HG03108 (cell line): ENCODE data around the gene VASH2.
A peak's percentile ranks its signal among the peaks of the same experiment; 100 is the strongest.
"Not testable (repeated sequence)": the region's sequence is repeated elsewhere in the genome, so short reads cannot be mapped to it uniquely, and the experiment has no call there.

Experiments used
- ATAC-seq: cut with Tn5 transposase; IDR thresholded peaks from one replicate; pipeline ENCODE4 v1.9.1; 2021; ENCODE audit warnings: moderate library complexity; ENCODE audit not compliant: unreplicated experiment

VASH2 gene

DNA sequence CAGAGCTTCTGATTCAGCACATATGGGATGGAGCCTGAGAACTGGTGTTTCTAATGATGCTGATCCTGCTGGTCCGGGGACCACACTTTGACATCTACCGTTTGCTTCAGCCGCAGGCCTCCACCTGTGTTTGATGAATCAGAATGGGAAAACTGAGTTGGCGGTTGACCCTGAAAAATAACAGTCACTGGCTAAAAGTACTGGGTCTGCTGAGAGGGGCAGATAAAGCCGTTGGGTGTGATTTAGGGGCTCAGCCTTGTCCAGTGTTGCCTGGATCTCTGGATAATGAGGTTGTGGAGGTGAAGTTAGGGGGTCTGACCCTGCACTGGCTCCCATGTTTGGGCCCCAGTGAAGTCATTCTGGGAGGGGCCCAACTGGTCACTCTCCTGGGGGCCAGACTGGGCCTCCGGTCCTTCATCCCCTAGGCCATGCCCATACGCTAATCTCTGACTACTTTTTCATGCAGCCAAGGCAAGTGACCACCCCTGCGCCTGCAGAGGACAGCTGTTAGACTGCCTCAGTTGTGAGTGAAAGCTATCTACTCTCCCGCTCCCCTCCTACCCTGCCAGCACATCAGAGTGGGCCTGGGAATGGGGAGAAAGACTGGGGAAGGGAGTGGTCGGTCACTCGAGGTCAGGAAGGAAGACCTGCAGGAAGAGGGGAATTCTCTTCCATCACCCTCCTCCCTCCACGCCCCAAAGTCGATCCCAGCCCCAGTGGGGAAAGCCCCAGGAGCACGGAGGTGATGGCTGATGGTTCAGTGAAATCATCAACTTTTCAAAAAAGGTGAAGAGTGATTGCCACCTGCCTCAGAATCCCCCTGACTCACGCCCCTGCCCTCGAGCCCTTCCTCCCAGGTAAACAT lies 27.7 kb downstream of the VASH2 start:
- no peak for ATAC-seq

DNA sequence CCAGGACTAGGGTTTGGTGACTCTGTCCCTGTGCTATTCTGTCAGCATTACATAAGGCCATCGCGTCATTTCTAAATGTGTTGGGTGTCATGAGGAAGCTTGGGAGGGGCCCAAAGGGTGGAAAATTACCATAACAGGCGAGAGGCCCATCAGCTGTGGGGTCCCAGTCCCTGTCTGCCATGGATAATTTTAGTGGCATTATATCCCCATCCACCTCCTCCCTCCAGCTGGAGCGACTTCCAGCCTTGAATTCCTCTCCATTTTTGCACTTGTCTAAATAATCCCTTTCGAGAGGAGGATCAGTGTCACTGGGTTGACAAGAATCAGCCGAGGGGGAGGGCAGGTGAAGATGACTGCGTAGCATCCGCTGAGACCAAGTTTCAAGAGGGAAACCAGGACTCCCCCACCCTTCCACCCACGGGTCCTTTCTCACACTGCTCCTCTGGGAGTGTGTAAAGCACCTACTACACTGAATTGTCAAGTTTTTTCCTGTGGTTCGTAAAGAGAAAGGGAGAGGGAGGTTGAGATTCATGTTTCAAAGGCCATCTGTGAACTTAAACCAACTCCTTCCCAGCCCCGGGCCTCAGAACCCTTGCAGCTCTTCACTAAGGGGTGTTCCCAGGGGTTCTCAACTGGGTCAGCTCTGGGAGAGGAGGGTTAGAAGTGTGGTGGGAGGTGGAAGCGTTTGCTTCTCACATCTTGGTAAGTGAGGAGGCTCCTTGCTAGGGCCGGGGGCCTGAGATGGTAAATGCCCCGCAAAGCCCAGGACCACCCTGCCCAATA lies 29.2 kb downstream of the VASH2 start:
- ATAC-seq = peak; percentile 66

DNA sequence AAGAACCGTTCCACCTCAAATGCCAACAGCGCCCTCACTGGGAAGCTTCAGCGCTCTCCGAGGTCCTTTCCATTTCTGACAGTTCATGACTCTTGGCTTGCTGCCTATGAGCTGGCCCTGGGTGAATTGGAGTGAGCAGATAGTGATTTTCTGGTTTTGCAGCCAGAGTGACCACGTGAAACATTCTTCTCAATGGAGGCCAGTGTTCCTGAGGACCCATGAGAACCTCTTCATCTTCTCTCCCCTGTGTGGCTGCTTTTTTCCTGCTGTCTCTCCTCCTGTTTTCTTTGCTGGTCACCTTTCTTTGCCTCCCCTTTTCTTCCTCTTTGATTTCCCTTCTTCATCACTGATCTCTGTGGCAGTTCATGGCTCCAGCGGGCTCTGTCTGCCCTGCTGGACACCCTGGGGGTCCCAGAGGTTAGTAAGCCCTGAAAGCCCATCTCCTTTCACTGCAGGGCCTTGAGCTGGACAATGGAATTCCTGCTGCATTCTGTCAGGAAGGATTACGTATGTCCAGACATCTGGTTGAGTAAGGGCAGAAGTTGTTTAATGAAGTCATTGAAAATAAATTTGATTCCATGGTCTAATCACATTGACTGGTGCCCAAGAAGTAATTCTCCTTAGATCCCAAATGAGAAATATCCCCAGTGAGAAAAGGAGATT lies 29.9 kb downstream of the VASH2 start:
- ATAC-seq = no peak

DNA sequence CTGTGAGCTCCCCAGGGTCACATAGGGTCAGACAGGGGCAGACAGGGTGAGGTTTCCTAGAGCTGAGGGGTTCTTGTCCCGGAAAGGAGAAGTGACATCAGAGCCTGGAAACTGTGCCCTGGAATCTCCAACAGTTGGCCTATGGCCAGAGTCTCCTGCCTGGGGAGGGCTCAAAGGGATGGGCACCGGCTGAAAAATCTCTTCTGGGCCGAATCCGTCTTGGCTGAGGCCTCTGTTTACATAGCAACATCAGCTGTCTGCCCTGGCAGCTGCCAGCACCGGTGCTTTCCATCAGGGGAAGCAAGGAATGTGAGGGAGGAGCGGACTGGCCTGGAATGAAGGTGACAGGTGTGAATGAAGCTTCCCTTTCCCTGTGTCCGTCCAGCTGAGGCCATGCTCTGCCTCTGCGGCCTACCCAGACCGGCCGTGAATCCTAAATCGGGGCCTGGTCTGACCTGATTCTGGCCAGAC lies 30.7 kb downstream of the VASH2 start:
- no peak for ATAC-seq

DNA sequence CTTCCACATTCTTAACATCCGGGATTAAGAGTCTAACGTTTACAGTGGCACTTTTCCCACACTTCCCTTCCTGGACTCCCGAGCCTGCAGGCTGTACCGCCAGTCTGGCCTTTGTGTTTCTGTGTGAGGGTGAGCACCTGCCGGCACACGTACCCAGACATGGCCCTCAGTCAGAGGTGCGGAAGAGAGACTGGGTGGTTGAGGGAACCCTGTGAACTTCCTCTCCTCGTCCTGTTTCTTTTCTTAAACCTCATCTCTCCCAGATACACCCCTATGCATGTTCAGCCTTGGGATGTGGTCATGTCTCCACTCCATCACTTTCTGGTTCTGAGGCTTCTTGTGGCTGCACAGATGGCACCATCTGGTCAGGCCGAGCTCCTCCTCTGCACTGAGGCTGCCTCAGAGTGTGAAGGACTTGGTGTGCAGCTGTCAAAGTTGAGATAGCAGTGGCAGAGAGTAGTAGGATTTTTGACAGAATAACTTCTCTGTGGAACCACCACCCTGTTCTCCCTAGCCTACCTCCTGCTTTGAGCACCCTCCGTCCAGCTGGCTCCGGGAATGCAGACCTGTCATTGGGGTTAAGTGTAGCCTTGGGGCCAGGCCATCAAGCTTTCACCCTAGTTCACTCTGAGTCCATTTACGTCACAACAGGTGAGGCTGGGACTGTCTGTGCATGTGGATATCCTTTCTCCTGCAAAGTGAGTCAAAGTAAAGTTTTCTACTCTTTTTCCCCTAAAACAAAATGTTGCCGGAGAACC lies 31.4 kb downstream of the VASH2 start:
- ATAC-seq = peak; percentile 48

DNA sequence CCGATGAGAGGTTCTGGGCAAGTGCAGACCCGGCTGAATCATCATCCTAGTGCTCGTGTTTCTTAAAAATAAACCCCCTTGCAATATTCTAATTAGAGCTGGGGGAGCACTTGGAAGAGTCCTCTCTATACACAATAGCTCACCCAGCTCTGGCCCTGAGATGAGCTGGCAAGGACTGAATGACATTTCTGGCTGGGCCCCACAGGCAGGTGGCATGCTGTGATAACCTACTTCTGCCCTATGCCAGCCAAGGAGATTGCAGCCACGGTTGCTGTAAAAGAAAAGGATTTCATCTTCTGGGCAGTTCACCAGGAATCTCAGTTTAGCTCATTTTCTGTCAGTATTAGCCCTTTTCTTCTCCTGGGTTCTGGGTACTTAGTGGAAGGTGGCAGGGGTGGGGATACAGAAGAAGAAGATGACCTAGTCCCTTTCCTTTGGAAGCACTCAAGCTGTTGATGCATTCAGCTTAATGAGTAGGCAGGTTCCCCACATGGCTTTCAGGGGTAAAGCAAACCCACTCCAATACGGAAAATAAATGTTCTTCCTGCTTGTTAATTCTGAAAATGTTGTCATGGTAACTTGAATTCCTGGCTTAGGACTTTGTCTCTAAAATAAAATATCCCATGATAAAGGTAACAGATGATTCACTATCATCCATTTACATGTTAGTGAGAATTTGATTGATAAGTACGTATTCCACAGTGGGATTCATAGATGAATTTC lies 32.2 kb downstream of the VASH2 start:
- ATAC-seq = no peak

DNA sequence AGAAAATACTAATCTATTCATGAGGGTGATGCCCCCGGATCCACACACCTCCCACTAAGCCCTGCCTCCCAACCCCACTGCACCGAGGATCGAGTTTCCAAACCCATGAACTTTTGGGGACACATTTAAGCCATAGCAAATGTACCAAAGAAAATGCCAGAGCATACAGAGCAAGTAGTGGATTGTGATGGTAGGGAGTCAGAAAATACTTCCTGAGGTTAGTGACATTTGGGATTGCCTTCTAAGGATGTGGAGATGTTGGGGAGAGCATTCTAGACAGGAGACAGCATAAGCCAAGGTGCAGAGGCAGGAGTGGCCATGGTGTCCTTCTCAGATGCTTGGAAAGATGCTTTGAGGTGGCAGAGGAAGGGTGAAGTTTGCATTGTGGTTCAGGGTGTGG lies 33.1 kb downstream of the VASH2 start:
- no peak for ATAC-seq

DNA sequence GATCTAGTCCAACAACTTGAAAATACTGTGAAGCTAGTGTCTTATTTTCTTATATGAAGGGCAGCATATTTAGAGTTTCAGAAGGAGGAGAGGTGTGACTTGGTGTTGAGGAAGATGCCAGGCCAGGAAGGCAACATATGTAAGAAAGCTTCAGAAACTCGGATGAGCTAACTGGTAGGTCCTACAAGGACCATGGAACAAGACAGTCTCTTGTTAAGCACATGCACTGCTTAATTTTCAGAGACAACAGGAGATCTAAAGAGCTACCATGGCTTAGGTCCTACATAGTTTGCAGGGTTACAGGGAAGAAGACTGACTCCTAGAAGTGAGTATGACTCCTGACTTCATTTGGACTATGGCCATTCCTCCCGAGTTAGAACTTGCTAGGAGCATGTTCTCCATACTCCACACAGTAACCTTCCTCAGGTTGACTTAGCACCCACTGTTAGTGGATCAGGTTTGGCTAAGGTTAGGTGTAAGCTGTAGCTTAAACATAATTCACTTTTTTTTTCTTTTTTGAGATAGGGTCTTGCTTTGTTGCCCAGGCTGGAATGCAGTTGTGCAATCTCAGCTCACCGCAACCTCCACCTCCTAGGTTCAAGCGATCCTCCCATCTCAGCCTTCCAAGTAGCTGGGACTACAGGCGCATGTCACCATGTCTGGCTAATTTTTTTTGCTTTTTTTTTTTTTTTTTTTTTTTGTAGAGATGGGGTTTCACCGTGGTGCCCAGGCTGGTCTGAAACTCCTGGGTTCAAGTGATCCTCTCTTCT lies 34.4 kb downstream of the VASH2 start:
- no peak for ATAC-seq

DNA sequence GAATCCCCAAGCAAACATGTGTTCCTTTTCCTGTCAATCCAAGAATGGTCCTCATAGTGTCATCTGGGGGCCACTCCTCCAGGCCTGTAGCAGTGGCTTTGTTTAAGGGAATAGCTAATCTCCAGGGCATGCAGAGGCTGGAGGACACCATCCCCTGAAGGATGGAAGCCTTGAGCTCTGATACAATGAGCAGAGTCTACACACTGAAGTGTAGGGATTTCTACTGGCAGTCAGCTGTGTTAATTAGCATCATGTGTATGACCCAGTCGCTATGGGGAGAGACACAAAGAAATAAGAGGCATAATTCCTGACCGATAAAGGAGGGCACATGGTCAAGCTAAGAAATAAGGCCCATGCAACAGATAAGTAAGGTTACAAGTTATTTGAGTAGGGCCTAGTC lies 36.2 kb downstream of the VASH2 start:
- ATAC-seq = no peak

DNA sequence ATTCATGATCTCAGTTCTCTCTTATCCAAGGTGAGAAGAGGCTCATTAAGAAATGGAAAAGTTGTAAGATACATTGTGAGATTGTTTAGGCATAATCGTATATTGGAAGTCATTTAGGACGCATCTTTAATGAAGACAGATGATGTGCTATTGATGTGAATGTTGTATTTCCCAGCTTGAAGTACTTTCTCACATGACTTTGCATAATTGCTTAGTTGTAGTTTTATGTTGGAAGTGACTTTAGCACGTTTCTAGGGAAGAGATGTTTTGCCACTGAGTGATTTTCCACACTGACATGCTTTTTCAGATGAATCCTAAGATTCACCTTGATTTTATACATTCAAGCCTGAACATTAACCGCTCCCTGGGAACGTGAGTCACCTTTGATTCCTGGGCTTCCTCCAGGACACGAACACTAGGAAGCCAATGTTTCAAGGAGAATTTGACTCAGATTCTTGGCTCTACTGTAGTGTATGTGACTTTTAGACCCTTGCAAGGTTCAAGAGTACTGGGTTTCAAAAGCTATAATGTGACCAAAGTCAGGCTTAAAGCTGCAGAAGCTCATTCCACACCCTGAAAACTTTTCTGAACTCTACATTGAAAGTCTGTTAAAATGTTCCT lies 37.5 kb downstream of the VASH2 start:
- ATAC-seq = no peak

DNA sequence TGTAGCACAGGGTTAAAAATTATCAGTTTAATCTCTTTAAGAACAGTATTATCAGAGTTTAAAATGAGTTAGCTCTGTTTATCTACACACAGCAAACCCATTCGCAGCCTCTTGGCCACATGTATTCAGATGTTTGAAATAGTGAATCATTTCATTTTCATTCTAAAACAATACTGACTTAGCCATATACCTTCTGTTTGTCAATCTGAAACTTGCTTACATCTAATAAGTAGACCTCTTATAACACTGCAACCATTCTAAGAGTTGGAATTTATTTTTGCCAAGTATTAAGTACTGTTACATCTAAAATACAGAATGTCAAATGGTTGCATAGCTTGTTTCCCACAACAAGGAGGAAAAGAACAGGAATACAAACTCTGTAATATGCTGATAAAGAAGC lies 39.9 kb downstream of the VASH2 start:
- ATAC-seq = no peak

DNA sequence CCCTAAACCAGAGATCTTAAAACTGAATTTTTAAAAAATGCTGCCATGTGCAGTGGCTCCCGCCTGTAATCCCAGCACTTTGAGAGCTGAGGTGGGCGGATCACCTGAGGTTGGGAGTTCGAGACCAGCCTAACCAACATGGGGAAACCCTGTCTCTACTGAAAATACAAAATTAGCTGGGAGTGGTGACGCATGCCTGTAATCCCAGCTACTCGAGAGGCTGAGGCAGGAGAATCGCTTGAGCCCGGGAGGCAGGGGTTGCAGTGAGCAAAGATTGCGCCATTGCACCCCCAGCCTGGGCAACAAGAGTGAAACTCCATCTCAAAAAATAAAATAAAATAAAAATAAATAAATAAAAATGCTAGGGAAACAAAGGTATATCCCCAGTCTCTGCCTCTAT lies 43.6 kb downstream of the VASH2 start:
- not testable (repeated sequence) for ATAC-seq

DNA sequence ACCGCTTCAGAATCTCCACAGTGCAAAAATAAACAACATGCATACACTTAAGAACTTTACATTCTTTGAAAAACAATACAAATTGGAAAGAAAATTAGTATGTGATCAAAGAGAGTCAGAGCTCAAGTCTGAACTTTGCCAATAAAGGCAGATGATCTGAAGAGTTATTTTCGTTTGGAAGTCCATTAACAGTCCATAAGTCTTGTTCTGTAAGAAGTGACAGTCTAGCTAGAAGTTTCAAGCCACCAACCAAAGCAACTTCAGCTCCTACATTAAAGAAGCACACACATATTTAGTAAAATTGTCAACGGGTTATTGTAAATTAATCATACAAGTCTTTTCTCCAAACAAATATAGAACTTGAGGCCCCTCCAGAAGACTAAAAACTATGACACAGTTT lies 44.6 kb downstream of the VASH2 start:
- ATAC-seq = no peak

DNA sequence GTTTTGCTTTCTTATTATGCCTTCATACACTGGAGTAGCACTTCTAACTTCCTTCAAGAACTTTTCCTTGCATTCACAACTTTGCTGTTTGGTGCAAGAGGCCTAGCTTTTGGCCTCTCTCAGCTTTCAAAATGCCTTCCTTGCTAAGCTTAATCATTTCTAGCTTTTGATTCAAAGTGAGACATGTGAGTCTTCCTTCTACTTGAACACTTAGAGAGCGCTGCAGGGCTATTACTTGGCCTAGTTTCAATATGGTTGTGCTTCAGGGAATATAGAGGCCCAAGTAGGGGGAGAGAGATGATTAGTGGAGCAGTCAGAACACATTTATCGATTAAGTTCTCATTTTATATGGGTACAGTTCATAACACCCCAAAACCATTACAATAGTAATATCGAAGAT lies 52.9 kb downstream of the VASH2 start:
- no peak for ATAC-seq

DNA sequence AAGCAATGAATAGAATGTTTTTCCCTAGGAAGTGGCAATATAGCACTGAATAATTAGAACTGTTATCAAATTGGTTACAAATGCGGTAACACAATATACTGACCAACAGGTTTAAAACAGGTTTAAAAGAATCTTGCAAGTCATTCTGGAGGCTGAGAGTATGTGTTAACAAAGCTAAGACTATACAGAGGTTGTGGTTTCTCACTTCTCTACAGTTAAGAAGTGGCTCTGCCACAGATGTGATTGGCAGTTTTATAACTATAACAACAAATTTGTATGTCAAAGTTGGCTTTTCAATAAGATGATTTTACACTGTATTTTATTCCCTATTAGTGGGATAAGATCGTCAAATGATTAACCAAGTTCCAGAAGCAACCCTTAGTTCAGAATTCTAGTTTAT lies 58.2 kb downstream of the VASH2 start:
- peak; percentile 79 for ATAC-seq

DNA sequence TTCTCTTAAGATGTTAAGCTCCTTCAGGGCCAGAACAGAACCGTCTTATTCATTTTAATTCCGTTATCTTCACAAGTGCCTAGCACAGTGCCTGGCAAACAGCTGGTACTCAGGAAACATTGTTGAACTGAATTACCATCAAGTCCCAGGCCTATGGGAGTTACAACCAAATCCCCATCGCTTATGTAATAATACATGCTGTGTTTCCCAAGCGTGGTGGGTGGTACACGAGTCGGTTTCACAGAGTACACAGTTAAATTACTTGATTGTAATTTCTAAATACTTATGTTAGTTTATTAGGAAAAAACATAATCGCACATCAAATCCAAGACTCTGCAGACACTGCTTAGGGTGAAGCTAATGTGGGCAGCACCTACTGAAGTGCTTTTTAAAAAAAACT lies 64.3 kb downstream of the VASH2 start:
- no peak for ATAC-seq

DNA sequence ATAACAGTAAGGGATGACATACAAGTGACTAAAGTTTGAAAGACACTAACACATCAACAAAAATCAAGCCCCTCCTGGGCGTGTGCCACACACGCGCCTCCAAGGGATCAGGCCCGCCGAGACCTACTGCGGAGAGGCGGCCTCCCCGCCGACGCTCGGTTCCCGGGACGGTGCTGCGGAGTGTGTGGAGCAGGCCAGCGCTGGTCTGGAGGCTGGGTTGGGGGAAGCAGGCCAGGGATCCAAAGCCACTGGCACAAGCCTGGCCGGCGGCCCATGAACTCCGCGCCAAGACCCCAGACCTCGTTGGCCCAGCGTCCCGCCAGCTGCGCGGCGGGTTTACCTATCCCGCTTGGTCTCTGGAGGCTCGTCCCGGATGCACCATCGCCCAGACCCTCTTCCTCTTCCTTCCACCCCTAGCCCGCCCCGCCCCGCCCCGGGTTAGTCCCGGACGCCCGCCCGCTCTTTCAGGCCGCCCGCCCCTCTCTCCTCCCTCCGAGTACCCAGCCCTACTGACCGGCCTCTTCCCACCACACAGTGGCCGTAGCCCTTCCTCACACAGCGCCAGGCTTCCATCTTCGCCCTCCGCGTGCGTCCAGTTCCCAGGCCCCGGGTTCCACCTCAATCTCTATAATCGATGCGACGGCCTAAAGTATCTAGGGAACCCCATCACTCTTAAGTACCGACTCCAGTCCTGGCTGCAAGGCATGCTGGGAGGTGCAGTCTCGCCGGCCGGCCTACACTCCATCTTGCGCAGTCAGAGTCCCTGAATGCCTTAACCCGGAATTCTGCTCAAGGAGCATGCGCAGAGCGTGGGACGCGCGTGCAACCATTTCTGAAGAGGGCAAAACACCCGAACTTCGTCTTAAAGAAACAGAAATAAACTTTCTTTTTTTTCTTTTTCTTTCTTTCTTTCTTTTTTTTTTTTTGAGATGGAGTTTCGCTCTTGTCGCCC lies 65.0 kb downstream of the VASH2 start, which contains the start of gene ANGEL2:
ANGEL2 (minus strand) TSS at position 769 of the 952 bp plus-strand sequence; CDS start at position 573, 196 bp downstream.
- peak; percentile 91 for ATAC-seq
